ENCODE measurements around the gene FAAP20.

DNA sequence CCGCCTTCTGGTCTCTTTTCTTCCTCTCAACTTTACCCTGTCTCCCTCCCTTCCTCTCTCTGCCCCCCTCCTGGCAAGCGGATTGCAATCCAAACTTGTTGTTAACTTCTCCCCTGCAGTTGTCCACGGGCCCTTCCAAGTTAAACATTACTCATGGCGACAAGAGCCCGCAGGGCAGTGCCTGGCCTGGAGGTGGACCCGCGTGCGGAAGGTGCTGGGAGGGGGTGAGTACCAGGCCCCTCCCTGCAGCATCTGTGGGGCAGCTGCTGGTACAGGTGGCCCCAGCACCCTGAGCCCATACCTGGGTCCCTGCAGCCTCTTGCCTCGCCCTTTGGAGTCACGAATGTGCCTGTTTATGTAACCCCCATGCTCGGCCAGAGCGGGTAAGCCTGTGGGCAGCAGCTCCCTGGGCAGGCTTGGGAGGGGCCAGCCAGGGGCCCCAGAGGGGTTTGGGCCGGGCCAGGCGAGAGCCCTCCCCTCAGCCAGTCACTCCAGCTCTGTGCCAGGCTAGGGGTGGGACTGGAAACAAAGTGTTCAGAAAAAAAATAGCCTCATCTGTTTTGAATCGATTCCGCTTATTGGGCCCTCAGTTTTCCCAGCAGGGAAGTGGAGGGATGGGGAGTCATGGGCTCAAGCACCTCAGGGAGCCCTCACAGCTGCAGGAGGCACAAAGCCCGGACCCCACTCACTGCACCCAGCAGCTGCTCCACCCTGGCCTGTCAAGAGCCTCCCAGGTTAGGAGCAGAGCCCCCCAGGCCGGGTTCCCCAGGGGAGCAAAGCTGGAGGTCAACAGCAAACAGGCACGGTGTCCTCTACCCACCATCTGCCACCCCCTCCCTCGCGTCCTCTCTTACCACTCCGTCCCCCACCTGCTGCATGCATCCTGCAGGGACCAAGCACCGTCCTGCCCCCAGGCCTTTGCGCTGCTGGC is 14.0 kb upstream of the FAAP20 start:
- TF ChIP-seq, protein P1, sequence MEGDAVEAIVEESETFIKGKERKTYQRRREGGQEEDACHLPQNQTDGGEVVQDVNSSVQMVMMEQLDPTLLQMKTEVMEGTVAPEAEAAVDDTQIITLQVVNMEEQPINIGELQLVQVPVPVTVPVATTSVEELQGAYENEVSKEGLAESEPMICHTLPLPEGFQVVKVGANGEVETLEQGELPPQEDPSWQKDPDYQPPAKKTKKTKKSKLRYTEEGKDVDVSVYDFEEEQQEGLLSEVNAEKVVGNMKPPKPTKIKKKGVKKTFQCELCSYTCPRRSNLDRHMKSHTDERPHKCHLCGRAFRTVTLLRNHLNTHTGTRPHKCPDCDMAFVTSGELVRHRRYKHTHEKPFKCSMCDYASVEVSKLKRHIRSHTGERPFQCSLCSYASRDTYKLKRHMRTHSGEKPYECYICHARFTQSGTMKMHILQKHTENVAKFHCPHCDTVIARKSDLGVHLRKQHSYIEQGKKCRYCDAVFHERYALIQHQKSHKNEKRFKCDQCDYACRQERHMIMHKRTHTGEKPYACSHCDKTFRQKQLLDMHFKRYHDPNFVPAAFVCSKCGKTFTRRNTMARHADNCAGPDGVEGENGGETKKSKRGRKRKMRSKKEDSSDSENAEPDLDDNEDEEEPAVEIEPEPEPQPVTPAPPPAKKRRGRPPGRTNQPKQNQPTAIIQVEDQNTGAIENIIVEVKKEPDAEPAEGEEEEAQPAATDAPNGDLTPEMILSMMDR (IDR thresholded peaks at IDR 0.05; ENCODE audit: borderline replicate concordance, extremely low read depth, low read length, poor library complexity, severe bottlenecking), result no peak
- no peak for TF ChIP-seq EZH2 (IDR thresholded peaks at IDR 0.05; ENCODE audit: borderline replicate concordance, low read depth, low read length, severe bottlenecking)

Data from DND-41 (cell line).